NCI-H1417 (cell line): Measurements from ENCODE around the gene USP15.
"Not testable (repeated sequence)": the region's sequence is repeated elsewhere in the genome, so short reads cannot be mapped to it uniquely, and the experiment has no call there.

Experiments used
- DNase-seq, 3 experiments: peaks; one replicate each; lab custom pipeline; 2025; lab: John Stamatoyannopoulos, UW

Gene USP15

GRCh38 chr12:62323386-62323785 lies 63.2 kb downstream of the USP15 start:
- DNase-seq, result no peak

GRCh38 chr12:62328296-62328921 lies 68.2 kb downstream of the USP15 start:
- no peak for DNase-seq

GRCh38 chr12:62331306-62331705 lies 71.1 kb downstream of the USP15 start:
- DNase-seq, result no peak

- no peak for DNase-seq
Observed at GRCh38 chr12:62332598-62332997, 72.4 kb downstream of the USP15 start.

GRCh38 chr12:62335057-62335456 lies 74.9 kb downstream of the USP15 start:
- no peak for DNase-seq

- no peak for DNase-seq
Observed at GRCh38 chr12:62335796-62336195, 75.6 kb downstream of the USP15 start.

GRCh38 chr12:62337643-62338042 lies 77.4 kb downstream of the USP15 start:
- DNase-seq, result not testable (repeated sequence)

GRCh38 chr12:62342614-62343303 lies 82.6 kb downstream of the USP15 start:
- not testable (repeated sequence) for DNase-seq

- not testable (repeated sequence) for DNase-seq
Observed at GRCh38 chr12:62343304-62344120, 83.3 kb downstream of the USP15 start.

GRCh38 chr12:62344731-62345556 lies 84.7 kb downstream of the USP15 start:
- not testable (repeated sequence) for DNase-seq

GRCh38 chr12:62345667-62346066 lies 85.5 kb downstream of the USP15 start:
- no peak for DNase-seq

- DNase-seq, result no peak
Observed at GRCh38 chr12:62346817-62347216, 86.6 kb downstream of the USP15 start.

- DNase-seq, result no peak
Observed at GRCh38 chr12:62347922-62348650, 87.9 kb downstream of the USP15 start.

- no peak for DNase-seq
Observed at GRCh38 chr12:62350554-62350953, 90.3 kb downstream of the USP15 start.

- no peak for DNase-seq
Observed at GRCh38 chr12:62351326-62351725, 91.1 kb downstream of the USP15 start.

- no peak for DNase-seq
Observed at GRCh38 chr12:62361048-62361447, 100.8 kb downstream of the USP15 start.

GRCh38 chr12:62363506-62363905 lies 103.3 kb downstream of the USP15 start:
- DNase-seq, result no peak

GRCh38 chr12:62364697-62365096 lies 104.5 kb downstream of the USP15 start:
- not testable (repeated sequence) for DNase-seq

GRCh38 chr12:62365846-62366245 lies 105.6 kb downstream of the USP15 start:
- not testable (repeated sequence) for DNase-seq

- not testable (repeated sequence) for DNase-seq
Observed at GRCh38 chr12:62368430-62369223, 108.4 kb downstream of the USP15 start.
